HG03439 (cell line): ENCODE measurements around the gene CLEC18A.
"Not testable (repeated sequence)": the region's sequence is repeated elsewhere in the genome, so short reads cannot be mapped to it uniquely, and the experiment has no call there.

Experiments used
- ATAC-seq: cut with Tn5 transposase; IDR thresholded peaks from one replicate; pipeline ENCODE4 v1.9.1; 2021; ENCODE audit warnings: mild to moderate bottlenecking, moderate library complexity; ENCODE audit not compliant: unreplicated experiment

The CLEC18A gene

GRCh38 chr16:69951017-69951671, at the start of gene CLEC18A:
Gene CLEC18A (plus strand): TSS chr16:69951334. CDS start chr16:69951367, 33 bp downstream.
- ATAC-seq: not testable (repeated sequence)

- ATAC-seq: no peak
These were observed 47.2 kb upstream of the CLEC18A start for GRCh38 chr16:69903865-69904415.

GRCh38 chr16:69904495-69905170, 46.5 kb upstream of the CLEC18A start:
- ATAC-seq: no peak

GRCh38 chr16:69905171-69905555, 46.0 kb upstream of the CLEC18A start:
- ATAC-seq: no peak

- no peak for ATAC-seq
These were observed 44.2 kb upstream of the CLEC18A start for GRCh38 chr16:69906838-69907401.

- ATAC-seq: no peak
These were observed 42.1 kb upstream of the CLEC18A start for GRCh38 chr16:69909043-69909442.

- no peak for ATAC-seq
These were observed 41.4 kb upstream of the CLEC18A start for GRCh38 chr16:69909760-69910159.

- no peak for ATAC-seq
These were observed 40.2 kb upstream of the CLEC18A start for GRCh38 chr16:69910964-69911363.

- no peak for ATAC-seq
These were observed 34.7 kb upstream of the CLEC18A start for GRCh38 chr16:69916462-69916861.

GRCh38 chr16:69917311-69917710, 33.8 kb upstream of the CLEC18A start:
- no peak for ATAC-seq

- ATAC-seq: no peak
These were observed 33.4 kb upstream of the CLEC18A start for GRCh38 chr16:69917739-69918138.

- ATAC-seq: no peak
These were observed 32.9 kb upstream of the CLEC18A start for GRCh38 chr16:69918241-69918640.

- ATAC-seq: no peak
These were observed 30.0 kb upstream of the CLEC18A start for GRCh38 chr16:69921127-69921526.

GRCh38 chr16:69922200-69922599, 28.9 kb upstream of the CLEC18A start:
- ATAC-seq: no peak

GRCh38 chr16:69924041-69924775, 26.9 kb upstream of the CLEC18A start:
- no peak for ATAC-seq

GRCh38 chr16:69924777-69925191, 26.4 kb upstream of the CLEC18A start:
- ATAC-seq: no peak

- no peak for ATAC-seq
These were observed 25.8 kb upstream of the CLEC18A start for GRCh38 chr16:69925311-69925710.

GRCh38 chr16:69926241-69926640, 24.9 kb upstream of the CLEC18A start:
- no peak for ATAC-seq

GRCh38 chr16:69927056-69927757, 23.9 kb upstream of the CLEC18A start:
- no peak for ATAC-seq

- no peak for ATAC-seq
These were observed 22.2 kb upstream of the CLEC18A start for GRCh38 chr16:69928856-69929400.
